NCI-H69 (cell line): ENCODE data around the gene SURF2.

Experiments used
- DNase-seq: peaks from one replicate; lab custom pipeline; 2025; lab: John Stamatoyannopoulos, UW

SURF2 gene

DNA sequence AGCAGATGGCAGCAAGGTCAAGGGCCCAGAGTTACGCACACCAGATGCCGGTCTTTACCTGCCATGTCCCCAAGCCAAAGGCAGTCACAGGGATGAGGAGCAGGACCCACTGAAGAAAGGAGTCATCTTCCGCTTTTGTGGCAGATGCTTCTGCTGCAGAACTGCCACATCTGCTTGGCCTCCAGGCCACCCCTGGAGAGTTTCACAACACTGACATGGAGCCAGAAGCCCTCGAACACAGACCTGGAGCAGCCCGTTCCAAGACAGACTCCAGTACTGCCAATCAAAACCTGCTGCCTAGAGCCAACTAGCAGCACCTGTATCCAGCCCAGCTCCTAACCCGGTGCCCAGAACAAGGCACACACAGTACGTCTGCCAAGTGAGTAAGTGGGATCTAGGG lies 1.6 kb upstream of the SURF2 start:
- DNase-seq: no peak

DNA sequence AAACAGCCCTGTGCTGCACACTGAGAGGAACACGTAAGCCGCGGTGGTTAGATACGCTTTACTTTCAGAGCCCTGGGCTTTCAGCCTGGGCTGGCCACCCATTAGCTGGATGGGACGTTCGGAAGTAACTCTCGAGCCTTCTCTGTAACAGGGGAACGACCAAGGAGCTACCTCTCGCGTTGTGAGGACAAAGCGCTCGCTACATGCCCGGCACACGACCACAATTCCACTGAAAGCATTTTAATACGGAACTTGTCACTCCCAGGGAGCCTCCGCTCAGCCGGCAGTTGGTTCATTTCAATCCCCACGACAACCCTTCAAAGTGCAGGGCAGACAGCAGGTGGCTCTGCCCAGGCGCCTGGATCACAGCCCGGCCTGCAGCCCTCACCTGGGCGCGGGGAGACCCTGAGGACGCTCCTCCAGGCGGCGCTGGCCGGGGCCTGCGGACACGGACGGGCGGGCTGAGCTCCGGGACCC lies 431 bp upstream of the SURF2 start:
- DNase-seq: peak; percentile 68

DNA sequence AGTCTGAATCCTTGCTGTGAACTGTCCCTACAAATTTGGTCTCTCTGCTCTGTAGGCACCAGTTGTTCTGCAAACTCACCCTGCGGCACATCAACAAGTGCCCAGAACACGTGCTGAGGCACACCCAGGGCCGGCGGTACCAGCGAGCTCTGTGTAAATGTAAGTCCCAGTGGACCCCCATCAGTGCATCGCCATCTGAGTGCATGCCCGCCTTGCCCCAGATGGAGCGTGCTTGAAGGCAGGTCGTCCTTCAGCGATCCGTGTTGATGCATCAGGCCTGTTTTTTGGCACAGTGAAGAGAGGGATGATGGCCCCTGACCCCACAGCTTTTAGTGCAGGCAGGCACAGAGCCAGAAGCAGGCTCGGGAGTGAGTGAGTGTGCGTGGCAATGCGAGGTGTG lies 1.3 kb downstream of the SURF2 start:
- DNase-seq: no peak

DNA sequence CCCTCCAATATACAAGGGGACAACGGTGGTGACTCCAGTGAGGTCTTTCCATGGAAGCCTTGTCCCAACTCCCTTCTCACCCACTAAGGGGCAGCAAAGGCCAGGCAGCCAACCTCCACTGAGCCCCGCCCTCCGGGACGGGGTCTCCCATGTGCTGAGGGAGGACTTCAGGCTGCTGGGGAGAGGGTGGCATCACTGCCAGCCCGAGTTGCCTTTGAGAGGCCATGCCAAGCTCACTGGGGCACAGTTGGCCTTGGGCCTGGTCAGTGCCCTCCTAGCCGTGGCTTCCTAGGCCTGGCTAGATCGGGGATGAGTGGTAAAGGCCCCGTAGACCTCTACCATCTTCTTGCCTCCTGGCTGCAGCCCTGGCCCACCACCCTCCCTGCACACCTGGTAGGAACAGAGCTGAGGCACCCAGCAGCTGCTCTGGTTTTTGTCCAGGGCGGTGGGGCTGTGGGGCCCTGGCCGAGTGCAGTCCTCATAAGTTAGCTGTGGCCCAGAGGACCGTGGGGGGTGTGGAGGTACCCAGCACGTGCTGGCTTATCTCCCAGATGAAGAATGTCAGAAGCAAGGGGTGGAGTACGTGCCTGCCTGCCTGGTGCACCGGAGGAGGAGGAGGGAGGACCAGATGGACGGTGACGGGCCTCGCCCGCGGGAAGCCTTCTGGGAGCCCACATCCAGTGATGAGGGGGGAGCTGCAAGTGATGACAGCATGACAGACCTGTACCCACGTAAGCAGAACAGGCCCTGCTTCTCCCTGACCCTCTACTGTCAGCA lies 3.2 kb downstream of the SURF2 start:
- peak; percentile 49 for DNase-seq

DNA sequence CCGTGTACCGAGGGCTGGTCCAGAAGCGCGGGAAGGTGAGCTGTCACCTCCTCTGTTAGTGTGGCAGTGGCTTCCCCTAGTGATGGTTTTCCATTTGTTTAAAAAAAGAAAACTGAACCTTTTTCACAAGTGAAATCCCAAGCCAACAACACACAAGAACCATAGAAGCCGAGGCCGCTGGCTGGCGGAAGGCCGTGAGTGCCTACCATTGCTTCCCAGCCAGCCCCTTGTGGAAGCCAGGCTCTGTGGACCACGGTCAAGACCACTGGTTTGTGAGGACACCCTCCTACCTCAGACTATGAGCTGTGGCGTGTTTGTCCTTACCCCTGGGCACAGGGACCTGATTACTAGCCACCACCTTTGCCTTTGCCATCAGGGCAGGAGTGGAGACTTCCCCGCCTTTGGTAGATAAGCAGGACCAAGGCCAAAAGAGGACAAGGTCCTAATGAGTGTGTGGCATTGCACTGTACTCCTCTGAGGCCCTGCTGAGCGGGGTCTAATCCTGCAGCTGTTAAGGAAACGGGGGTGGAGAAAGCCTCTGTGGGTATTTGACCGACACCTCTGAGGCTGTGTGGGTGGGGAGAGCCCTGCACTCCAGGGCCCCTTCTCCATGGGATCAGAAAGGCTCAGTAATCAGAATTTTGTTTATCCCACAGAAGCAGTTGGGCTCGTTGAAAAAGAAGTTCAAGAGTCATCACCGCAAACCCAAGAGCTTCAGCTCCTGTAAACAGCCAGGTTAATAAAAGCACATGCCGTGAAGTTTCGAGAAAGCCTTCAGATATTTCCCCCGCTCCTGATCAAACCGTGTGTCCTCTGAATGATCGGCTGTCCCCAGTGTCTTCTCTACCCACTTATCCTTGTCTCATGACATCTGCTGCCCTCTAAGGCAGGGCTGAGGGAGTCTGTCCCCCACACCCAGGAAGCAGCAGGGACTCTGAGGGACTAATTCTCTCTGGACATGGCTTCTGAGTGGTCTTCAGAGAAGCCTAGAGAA lies 4.3 kb downstream of the SURF2 start:
- no peak for DNase-seq

DNA sequence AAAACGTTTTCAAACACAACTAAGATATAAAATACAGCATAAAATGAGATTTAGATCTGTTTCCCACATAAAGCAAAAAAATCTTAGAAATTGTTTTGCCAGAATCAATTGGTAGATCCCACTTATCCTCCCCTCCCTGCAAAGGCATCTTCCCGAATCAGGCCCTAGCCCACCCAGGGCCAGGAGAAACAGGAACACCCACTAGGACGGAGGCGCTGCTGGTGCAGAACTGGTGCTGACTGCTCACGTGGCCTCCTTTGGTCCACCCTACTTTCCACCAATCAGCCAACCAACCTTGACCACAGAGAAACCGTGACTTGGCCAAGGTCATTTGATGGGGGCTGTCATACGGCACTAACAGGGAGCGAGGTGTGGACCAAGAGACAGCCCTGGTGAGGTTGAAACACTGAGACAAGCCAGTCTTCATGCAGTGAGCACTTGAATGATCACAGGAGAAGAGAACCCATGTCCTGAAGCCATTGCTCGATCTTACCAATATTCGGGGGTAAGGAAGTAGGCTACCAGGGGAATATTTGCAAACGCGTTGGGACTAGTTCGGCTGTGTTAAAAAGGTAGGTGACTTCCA lies 5.2 kb downstream of the SURF2 start:
- no peak for DNase-seq

DNA sequence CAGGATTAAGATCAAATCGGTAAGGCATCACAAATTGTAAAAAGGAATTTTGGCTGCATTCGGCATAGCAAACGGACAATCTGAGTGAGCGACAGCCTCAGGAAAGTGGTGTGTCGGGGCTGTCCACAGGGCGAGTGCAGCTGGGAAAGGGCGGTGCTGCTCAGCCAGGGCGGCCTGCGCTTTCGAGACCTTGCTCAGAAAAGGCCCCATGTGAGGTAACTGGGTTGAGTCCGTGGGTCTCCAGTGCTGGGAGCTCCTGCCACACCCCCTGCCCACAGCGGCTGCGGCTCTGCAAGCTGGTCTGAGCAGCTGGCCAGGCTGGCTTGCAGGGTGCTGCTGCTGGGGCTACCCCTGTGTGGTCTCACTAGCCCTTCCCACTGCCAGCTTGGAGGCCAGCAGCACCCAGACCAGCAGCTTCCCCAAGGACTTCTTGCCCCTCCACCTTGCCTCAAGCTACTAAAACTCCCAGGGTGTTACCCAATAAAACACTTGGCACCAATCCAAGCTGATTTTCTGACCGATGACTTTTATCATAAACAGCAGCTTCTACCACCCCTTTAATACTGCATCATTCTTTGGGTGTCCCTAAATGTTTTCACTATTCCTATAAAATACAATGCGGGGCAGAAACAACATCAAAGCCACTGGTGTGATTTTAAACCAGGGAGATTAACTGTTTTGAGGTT lies 6.2 kb downstream of the SURF2 start:
- DNase-seq: peak; percentile 61

DNA sequence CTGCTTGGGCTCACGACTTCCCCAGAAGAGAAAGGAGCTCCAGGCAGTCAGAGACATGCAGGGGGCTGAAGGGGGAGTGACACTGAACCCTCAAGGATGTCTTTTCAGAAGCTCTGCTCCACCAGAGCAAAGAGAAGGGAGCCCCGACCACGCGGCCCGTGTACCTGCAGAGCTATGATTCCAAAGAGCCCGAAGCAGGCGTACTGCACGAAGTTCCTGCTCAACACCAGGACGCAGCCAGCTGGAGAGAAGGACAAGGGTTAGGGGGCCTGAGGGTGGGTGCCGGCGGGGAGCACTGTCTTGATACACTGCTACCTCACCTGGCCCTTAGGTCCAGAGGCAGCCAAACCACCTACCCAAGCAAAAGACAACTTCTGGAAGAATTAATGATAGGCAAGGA lies 10.1 kb downstream of the SURF2 start:
- DNase-seq: no peak

DNA sequence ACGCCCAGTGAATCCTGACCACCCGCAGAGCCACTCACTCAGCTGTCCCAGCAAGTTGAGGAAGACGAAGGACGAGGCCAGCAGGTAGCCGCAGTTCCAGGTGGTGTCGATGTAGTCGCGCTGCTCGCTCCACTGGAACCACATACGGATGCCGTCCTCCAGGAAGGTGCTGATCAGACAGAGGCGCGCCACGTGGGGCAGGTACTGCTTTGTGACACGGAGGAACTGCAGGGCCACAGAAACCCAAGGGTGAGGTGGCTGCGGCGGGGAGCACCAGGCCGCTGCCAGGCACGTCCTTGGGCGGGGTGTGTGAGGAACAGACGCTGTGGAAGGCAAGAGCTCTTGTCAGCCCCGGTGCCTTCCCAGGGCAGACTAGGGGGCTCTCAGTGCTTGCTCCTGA lies 10.9 kb downstream of the SURF2 start:
- DNase-seq: no peak

DNA sequence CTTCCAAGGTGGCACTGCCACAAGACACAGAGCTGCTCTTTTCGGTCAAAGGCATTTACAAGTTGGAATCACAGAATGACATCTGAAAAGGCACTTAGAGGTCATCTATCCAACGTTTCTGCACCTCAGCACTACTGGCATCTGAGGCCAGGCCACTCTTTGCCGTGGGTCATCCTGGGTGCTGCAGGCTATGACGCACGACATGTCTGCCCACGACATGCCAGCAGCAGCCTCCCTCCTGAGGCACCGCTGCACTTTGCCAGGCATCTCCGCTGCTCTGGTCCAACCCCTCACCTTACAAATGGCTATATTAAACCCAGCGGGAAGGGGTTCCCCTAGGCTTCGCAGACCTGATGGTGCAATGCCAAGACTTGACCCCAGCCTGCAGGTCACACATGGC lies 11.4 kb downstream of the SURF2 start:
- no peak for DNase-seq

DNA sequence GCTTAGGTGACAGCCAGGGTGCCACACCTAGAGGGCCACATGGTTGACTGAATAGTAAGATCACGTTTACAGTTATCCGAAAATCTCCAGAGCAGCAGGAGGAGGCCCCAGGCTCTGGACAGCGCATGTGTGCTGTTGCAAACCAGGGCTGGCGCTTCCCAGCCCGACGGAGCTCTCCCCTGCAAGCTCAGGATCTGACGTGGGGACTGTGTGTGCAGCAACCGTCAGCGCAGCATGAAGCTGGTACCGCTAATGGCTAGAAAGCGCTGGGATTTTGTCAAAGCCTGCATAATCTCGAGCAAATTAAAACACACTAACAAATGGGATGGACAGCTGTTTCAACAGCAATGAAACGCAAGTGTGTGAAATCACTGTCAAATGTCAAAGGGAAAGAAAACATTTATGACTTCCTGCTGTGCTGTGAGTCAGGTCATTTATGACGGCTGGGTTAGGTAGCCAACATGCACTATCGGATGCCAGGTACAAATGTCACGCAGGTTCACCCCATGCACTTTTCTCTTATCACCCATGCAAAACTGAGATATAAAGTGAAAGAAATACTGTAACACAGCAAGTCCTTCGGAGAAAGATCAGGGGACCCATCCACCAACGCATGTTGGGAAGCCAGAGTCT lies 12.0 kb downstream of the SURF2 start:
- DNase-seq: peak; percentile 98

DNA sequence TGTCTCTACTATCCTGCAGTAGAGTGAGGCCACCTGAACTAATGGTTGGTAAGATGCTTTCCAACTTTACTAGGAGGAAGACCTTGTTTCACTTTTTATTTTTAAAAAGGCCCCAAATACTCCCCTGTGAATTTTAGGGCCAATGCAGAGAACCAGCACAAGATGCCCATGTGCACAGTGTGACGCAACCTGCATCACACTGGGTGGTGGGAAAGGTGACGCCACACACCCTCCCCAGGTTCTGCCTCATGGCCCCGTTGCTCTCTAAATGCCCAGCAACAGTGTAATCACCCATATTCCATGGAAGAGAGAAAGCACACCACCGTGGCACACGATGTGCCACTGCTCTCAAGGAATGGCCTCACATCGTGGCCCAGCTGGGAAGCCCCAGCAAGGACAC lies 13.1 kb downstream of the SURF2 start:
- DNase-seq: no peak

DNA sequence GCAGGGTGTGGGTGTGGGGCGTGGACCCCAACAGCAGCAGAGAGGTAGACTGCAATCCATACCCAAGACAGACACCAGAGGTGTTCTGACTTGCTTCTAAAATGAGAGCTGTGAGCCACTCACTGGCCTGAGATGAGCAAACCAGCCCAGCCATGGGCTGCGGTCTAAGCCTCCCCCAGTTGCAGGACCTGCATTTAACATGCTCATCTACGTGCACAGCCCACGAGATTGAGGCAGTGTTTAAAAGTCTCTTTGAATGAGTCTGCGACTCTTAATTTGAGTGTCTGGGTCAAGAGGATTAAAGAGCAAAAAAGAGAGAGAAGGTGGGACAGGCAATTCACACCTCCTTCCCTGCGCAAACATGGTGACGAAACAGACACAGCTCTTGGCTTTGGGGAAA lies 13.6 kb downstream of the SURF2 start:
- DNase-seq: no peak

DNA sequence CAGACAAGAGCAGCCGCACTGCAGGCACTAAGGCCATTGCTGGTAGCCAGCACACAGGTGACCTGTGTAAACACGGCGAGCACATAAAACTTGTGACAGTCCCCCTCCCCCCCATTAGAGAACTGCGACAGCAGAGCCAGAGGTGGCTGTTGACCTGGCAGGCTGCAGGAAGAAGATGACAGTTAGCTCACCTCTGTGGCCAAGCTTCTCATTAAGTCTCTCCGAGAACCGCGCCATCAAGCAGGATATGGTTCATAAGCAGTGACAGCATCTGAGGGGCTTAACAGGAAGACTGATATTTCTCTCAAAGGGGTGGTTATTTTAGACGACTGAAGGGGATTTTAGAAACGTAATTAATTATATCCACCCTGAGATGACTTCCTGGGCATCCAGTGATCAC lies 14.3 kb downstream of the SURF2 start:
- no peak for DNase-seq

DNA sequence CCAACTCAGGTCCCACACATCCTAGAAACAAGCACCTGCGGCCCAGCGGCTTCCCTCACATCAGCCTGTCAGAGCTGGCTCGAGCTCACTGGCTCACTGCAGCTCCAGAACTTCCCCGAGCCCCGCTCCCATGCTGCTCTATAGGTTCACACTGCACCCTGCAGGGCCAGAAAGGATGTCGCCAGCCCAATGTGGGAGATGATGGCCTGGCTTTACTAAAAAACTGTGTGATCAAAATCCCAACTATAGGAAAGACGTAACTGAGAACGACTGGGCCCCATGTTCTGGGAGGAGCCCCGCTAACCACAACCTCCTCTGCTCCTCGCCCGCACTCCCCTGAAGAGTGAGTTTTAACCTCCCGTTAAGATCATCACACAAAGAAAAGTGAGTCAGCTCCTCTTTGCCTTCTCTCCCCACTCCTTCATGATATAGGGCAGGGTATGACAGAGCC lies 14.9 kb downstream of the SURF2 start:
- no peak for DNase-seq

DNA sequence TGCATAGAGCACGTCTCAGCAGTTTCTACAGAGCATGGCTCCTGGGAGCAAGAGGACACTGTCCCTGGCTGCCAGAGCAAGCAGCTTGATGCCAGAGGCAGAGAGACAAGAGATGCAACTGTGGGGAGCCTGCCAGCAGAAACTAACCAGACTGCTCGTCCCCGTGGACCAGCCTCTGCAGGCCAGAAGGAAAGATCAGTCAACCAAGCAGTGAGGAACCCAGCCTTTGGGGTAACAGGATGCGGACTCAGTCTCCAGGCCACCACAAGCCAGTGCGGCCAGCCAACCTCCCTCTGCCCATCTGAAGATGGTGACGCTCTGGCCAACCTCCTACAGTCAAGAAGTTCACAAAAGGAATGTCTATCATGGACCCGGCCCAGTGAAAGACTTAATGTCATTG lies 15.8 kb downstream of the SURF2 start:
- no peak for DNase-seq

DNA sequence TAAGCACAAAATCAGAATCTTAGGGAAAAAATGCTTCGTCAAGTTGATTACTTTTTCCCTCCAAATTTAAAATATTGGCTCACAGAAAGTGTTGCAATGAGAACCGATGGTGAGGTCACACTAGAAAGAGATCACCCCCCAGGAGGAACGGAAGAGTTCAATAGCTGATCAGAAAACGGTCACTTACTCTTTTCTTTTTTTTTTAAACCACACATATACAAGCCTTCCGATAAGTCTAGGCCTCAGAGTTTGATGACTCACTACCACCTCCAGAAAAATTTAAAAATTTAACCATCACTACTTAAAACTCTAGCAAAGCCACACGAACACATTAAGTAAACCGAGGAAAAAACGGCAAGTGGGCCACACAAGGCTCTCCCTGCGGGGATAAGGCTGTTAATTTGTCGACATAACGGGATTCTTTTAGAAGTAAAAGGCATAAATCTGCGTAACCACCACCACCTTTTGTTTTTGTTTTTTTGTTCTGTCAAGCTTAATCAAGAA lies 18.3 kb downstream of the SURF2 start:
- DNase-seq: no peak

DNA sequence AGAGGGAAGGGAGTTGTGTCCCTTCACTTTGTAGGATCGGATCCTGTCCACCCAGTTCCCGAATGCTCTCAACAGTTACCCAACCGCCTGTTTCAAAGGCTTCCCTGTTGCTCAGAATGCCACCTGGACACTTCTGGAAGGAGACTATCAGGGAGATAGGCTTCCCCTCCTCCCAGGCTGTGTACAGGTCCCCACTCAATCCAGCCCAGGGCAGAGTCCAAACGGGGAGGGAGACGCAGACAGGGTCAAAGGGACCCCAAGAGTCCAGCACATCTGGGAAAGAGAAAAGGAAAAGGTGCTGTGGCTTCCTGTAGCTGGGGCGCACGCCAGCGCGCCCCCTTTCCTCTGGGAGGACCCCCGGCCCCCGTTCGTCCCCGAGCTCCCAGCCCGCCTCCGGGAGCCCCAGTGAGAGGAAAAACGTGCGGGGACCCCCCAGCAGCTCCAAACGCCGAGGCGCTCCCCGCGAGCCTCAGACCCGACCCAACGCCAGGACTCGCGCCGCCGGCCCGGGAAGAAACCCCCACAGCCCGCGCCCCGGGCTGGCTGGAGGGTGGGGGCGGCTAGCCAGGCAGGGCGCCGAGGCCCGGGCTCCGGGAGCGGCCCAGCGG lies 18.9 kb downstream of the SURF2 start:
- DNase-seq: peak; percentile 76

DNA sequence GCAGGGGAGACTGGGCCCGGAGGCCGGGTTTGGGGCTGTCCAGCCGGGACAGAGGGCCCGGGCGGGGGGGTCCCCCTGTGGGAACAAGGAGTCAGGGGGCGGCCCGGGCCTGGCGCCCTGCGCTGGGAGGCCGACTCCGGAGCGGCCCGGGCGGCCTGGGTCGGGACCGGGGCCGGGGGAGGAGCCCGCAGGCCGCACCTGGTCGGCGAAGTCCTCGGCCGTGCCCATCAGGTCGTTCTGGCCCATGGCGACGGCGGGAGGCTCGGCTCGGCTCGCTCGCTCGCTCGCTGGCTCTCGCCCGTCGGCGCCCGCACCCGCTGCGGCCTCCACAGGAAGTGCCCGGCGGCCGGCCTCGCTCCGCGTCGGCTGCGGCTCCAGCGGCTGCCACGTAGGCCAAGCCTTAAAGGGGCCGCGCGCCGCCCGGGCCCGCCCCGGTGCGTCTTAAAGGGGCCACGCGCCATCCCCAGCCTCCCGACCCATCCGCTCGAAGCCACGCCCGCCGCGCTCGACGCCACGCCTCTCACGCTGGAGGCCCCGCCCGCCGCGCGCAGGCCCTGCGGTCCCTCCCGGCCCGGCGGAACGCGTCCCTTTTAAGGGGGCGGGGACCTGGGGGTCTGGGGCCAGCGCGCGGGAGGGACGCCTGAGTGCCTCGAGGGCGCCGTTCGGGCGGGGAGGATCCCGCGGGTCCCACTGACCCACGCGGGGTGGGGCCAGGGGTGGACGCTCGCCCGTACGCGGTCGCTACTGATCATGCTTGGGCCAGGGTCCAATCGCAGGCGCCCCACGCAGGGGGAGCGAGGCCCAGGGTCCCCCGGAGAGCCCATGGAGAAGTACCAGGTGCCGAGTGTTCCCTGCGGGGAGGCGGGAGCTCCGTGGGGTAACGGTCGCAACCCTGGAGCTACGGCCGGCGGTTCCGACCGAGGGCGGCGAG lies 19.6 kb downstream of the SURF2 start, which contains the start of the genes STKLD1 and SURF4:
Gene STKLD1 (plus strand): TSS at position 643 of the 931 bp plus-strand sequence. CDS start 108 bp downstream, at position 751.
Gene SURF4 (minus strand): TSS at position 337 of the 931 bp plus-strand sequence. CDS start 91 bp downstream, at position 246.
- peak; percentile 99 for DNase-seq
